ENCODE results near the gene ADAMTSL2. TPM values are rescaled to one million over a fixed set of nuclear protein-coding genes. Genes with fewer than 3 reads are reported as not detected.

The ADAMTSL2 gene
- total and polyA plus RNA-seq, 5 donors from 2014 or later: not detected

DNA sequence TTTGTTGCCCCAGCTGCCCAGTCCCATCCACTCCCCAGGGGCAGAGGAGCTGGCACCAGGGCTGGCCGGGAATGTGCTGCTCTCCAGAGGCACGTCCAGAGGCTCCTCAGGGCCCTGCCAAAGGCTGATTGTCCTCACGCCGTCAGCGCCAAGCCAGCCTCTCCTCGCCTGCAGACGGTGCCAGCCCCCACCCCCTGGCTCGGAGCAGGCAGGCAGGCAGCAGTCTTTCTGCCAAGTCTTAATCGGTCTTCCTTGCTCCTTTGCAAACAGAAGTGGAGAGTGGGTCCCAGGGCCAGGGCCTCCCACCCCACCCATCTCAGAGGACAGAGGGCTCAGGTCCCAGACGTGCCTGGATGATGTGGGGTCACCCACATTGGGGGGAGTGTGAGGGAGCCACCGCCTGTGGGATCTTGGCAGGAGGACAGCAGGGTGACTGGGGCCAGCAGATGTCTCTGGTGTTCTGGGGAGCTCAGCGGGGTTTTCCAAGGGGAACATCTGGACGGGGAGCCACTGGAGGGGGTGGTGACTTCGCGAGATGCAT, 38.4 kb downstream of the ADAMTSL2 start:
- Histone ChIP-seq H3K4me1 (ENCODE audit: control insufficient read depth, insufficient read depth, low read length, poor library complexity, severe bottlenecking) (no peaks in the 10 kb centered on the region), H3K4me3 (ENCODE audit: low read depth, low read length) (no peak overlapping the region), H3K27ac (ENCODE audit: insufficient read depth, low read length, poor library complexity, severe bottlenecking) (no peak overlapping the region), H3K9me3 (ENCODE audit: control insufficient read depth in 2 of 2, low read length in 2 of 2) (no peaks in the 10 kb centered on the region), H3K36me3 (ENCODE audit: control insufficient read depth, insufficient read depth, low read length) (no peaks in the 10 kb centered on the region), H3K27me3 (ENCODE audit: control insufficient read depth, insufficient read depth, low read length) (no peaks in the 10 kb centered on the region)
- Mint-ChIP-seq H3K27ac (no peak overlapping the region), H3K4me3 (no peak overlapping the region), H3K9me3 (no peaks in the 10 kb centered on the region), H3K27me3 (no peaks in the 10 kb centered on the region), H3K4me1 (peaks cover 0 to 8% (median 0%) of the 10 kb centered on the region in 4 donors), H3K36me3 (no peaks in the 10 kb centered on the region)
- no peak for DNase-seq
- ATAC-seq (ENCODE audit: low read depth in 2 of 2): no peak

DNA sequence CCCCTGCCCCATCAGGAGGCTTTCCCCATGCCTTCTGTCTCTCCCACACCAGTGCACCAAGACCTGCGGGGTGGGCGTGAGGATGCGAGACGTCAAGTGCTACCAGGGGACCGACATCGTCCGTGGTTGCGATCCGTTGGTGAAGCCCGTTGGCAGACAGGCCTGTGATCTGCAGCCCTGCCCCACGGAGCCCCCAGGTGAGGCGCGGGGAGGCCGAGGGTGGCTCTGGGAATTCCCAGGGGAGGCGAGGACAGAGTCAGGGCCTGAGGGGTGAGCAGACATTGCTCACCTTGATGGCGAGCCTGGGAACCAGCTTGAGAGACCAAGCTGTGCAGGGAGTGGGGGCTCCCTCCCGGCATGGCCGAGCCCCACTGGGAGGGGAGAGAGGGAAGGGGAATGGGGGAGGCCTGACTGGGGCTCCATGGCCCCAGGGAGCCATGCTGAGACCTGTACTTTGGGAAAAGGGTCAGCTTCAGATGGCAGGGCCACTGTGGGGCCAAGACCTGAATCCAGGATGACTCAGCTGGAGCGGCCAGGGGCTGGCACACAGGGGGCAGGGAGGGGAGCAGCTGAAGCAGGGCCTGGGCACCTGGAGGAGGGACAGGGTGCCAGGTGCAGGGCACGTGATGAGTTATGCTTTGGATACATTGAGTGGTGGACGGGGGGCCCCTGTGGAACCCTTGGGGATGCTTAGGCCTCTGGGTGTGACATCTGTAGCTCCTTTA, 39.4 kb downstream of the ADAMTSL2 start:
- Mint-ChIP-seq H3K9me3 (no peaks in the 10 kb centered on the region), H3K27ac (no peak overlapping the region), H3K4me3 (no peak overlapping the region), H3K27me3 (no peaks in the 10 kb centered on the region), H3K4me1 (peaks cover 0 to 8% (median 0%) of the 10 kb centered on the region in 4 donors), H3K36me3 (no peaks in the 10 kb centered on the region)
- Histone ChIP-seq H3K36me3 (ENCODE audit: control insufficient read depth, insufficient read depth, low read length) (no peaks in the 10 kb centered on the region), H3K4me1 (ENCODE audit: control insufficient read depth, insufficient read depth, low read length, poor library complexity, severe bottlenecking) (no peaks in the 10 kb centered on the region), H3K4me3 (ENCODE audit: low read depth, low read length) (no peak overlapping the region), H3K9me3 (ENCODE audit: control insufficient read depth in 2 of 2, low read length in 2 of 2) (no peaks in the 10 kb centered on the region), H3K27ac (ENCODE audit: insufficient read depth, low read length, poor library complexity, severe bottlenecking) (no peak overlapping the region), H3K27me3 (ENCODE audit: control insufficient read depth, insufficient read depth, low read length) (no peaks in the 10 kb centered on the region)
- ATAC-seq (ENCODE audit: low read depth in 2 of 2): no peak
- no peak for DNase-seq

DNA sequence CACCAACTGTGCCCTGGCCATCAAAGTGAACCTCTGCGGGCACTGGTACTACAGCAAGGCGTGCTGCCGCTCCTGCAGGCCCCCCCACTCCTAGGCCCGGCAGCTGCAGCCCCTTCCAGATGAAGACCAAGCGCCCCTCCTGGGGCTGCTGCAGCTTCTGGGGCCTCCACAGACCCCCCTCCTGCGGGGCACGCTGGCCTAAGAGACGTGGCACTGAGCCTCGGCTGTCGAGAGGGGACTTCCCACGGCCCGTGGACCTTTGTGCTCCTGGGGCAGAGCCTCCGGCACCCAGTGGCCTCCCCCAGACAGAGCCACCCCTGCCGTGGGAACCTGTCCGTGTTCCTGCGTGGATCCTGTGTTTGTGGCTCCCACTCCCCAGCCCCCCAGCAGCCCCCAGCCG, 40.3 kb downstream of the ADAMTSL2 start:
- Histone ChIP-seq H3K27me3 (ENCODE audit: control insufficient read depth, insufficient read depth, low read length) (no peaks in the 10 kb centered on the region), H3K4me3 (ENCODE audit: low read depth, low read length) (no peak overlapping the region), H3K4me1 (ENCODE audit: control insufficient read depth, insufficient read depth, low read length, poor library complexity, severe bottlenecking) (no peaks in the 10 kb centered on the region), H3K36me3 (ENCODE audit: control insufficient read depth, insufficient read depth, low read length) (no peaks in the 10 kb centered on the region), H3K9me3 (ENCODE audit: control insufficient read depth in 2 of 2, low read length in 2 of 2) (no peaks in the 10 kb centered on the region), H3K27ac (ENCODE audit: insufficient read depth, low read length, poor library complexity, severe bottlenecking) (no peak overlapping the region)
- Mint-ChIP-seq H3K9me3 (no peaks in the 10 kb centered on the region), H3K27ac (no peak overlapping the region), H3K4me3 (no peak overlapping the region), H3K4me1 (peaks cover 0 to 8% (median 0%) of the 10 kb centered on the region in 4 donors), H3K36me3 (no peaks in the 10 kb centered on the region), H3K27me3 (no peaks in the 10 kb centered on the region)
- DNase-seq (no peak), ATAC-seq (ENCODE audit: low read depth in 2 of 2) (no peak)

DNA sequence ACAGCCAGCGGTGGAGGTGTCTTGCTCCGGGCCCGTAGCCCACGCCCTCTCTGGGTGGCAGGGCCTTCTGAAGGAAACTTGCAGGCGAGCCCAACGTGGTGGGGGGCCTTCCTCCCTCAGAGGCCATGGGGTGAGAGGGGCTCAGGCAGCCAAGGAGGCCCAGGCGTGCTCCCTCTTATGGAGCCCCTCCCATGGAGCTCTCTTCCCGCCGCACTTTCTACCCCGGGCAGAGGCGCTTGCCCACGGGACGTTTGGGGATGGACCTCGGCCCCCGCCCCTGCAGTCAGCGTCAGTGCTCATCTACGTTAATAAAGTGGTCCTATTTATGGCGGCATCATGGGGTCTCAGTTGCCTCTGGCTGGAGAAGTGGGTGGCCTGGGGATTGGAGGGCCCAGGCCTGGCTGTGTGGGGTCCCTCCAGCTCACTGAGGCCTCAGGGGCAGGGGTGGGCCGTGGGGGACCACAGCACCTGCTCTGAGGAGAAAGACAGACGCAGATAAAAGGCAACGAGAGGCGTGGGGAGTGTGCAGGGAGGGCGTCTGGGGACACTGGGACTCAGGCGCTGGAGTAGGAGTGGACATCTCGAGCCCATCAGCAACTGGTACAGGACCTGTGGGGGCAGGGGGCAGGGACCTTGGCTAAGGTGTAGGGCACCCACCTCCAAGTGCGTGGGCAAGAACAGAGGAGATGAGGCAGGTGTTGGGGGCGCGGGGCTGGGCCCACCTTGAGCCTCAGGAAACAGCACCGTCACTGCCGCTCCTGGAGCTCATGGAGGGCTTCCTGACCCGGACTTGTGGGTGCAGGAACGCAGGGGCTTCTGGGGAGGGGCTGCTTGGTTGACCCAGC, 40.9 kb downstream of the ADAMTSL2 start:
- Mint-ChIP-seq H3K4me3 (no peak overlapping the region), H3K27ac (no peak overlapping the region), H3K9me3 (no peaks in the 10 kb centered on the region), H3K27me3 (peaks cover under 1% of the 10 kb centered on the region), H3K4me1 (peaks cover 0 to 8% (median 0%) of the 10 kb centered on the region in 4 donors), H3K36me3 (no peaks in the 10 kb centered on the region)
- Histone ChIP-seq H3K9me3 (ENCODE audit: control insufficient read depth in 2 of 2, low read length in 2 of 2) (no peaks in the 10 kb centered on the region), H3K4me1 (ENCODE audit: control insufficient read depth, insufficient read depth, low read length, poor library complexity, severe bottlenecking) (no peaks in the 10 kb centered on the region), H3K27ac (ENCODE audit: insufficient read depth, low read length, poor library complexity, severe bottlenecking) (no peak overlapping the region), H3K27me3 (ENCODE audit: control insufficient read depth, insufficient read depth, low read length) (no peaks in the 10 kb centered on the region), H3K36me3 (ENCODE audit: control insufficient read depth, insufficient read depth, low read length) (no peaks in the 10 kb centered on the region), H3K4me3 (ENCODE audit: low read depth, low read length) (no peak overlapping the region)
- DNase-seq (no peak), ATAC-seq (ENCODE audit: low read depth in 2 of 2) (no peak)

DNA sequence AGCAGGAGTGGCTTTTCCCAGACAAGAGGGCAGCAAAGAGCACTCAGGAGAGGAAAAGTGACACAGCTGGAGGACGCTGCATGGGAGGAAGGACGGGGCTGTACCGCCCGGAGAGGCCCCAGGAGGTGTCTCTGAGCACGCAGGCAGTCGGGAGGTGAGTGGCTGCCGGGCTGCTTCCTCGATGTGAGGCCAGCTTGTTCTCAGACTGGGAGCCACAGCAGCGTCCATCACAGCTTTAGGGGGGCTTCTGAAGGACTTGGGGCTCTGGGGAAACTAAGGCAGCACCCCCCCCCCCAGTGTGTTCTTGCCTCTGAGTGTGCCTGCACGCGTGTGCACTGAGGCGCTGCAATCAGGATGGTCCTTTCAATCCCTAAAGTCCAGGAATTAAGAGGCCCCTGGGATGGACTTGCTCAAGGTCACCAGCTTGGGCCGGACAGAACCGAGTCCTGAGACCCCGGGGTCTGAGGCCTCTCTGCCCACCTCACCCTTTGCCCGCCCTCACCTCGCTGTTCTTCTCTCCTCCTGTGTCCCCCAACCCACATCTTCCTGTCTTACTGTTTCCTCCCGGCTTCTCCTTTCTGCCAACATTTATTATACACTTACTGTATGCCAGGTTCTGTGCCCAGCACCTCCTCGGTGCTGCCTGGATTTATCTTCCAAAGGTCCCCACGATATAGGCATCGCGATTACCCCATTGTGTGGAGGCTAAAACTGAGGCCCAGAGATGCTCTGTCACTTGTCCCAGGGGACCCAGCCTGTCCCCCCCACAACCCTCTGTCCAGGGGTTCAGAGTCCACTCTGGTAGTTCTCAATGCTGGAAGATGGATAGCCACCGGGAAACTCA, 41.7 kb downstream of the ADAMTSL2 start:
- no peaks in the 10 kb centered on the region for H3K9me3 Mint-ChIP-seq
- Histone ChIP-seq H3K4me1 (ENCODE audit: control insufficient read depth, insufficient read depth, low read length, poor library complexity, severe bottlenecking) (no peaks in the 10 kb centered on the region), H3K4me3 (ENCODE audit: low read depth, low read length) (no peak overlapping the region), H3K27me3 (ENCODE audit: control insufficient read depth, insufficient read depth, low read length) (no peaks in the 10 kb centered on the region), H3K9me3 (ENCODE audit: control insufficient read depth in 2 of 2, low read length in 2 of 2) (no peaks in the 10 kb centered on the region), H3K27ac (ENCODE audit: insufficient read depth, low read length, poor library complexity, severe bottlenecking) (no peak overlapping the region), H3K36me3 (ENCODE audit: control insufficient read depth, insufficient read depth, low read length) (no peaks in the 10 kb centered on the region)
- peaks cover 0 to 8% (median 0%) of the 10 kb centered on the region in 4 donors for H3K4me1 Mint-ChIP-seq
- no peak overlapping the region for H3K27ac Mint-ChIP-seq
- peaks cover 4% of the 10 kb centered on the region for H3K27me3 Mint-ChIP-seq
- no peak for ATAC-seq (ENCODE audit: low read depth in 2 of 2)
- DNase-seq: no peak
- no peak overlapping the region for H3K4me3 Mint-ChIP-seq
- no peaks in the 10 kb centered on the region for H3K36me3 Mint-ChIP-seq

DNA sequence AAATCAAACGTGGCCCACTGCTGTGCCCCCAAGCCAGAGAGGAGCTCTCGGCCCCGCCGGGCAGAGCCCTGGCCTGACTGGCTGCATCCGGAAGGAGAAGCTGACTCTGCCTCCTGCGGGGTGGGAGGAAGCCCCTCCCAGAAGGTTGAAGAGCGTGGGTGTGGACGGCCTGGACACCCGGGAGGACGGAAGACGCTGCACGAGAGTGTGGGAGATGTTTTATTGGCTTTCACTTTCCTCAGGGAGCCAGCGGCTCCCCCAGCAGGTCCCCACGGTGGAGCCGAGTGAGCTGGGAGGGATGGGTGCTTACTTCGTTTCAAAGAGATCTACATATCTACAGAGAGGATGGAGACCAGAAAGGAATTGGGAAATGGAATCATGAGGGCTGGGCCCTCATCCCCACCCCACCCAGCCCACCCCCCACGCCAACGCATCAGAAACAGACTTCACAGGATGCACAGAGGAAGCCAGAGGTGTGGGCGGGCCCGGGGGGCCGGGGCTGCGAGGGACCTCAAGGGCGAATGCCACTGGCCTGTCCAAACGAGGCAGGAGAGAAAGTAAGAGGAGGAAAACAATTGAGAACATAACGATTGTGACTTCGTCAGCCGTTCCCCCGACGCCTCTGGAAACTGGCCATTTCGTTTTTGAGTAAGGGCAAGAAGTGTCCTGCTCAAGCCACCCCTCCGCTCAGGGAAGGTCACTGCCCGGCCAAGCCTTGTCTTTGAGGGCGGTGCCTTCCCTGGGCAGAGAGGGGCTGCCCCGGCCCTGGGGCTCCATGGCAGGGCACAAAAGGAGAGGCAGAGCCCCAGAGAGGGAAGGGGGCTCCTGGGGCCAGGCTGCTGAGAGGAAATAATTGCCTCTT, 42.6 kb downstream of the ADAMTSL2 start:
- peaks cover 4% of the 10 kb centered on the region for H3K27me3 Mint-ChIP-seq
- no peaks in the 10 kb centered on the region for H3K9me3 Mint-ChIP-seq
- no peaks in the 10 kb centered on the region for H3K36me3 Mint-ChIP-seq
- Histone ChIP-seq H3K9me3 (ENCODE audit: control insufficient read depth in 2 of 2, low read length in 2 of 2) (no peaks in the 10 kb centered on the region), H3K27ac (ENCODE audit: insufficient read depth, low read length, poor library complexity, severe bottlenecking) (no peak overlapping the region), H3K27me3 (ENCODE audit: control insufficient read depth, insufficient read depth, low read length) (no peaks in the 10 kb centered on the region), H3K4me1 (ENCODE audit: control insufficient read depth, insufficient read depth, low read length, poor library complexity, severe bottlenecking) (no peaks in the 10 kb centered on the region), H3K4me3 (ENCODE audit: low read depth, low read length) (no peak overlapping the region), H3K36me3 (ENCODE audit: control insufficient read depth, insufficient read depth, low read length) (no peaks in the 10 kb centered on the region)
- no peak overlapping the region for H3K27ac Mint-ChIP-seq
- ATAC-seq (ENCODE audit: low read depth in 2 of 2) (no peak), DNase-seq (no peak)
- H3K4me3 Mint-ChIP-seq: no peak overlapping the region
- H3K4me1 Mint-ChIP-seq: peaks cover 0 to 8% (median 0%) of the 10 kb centered on the region in 4 donors

DNA sequence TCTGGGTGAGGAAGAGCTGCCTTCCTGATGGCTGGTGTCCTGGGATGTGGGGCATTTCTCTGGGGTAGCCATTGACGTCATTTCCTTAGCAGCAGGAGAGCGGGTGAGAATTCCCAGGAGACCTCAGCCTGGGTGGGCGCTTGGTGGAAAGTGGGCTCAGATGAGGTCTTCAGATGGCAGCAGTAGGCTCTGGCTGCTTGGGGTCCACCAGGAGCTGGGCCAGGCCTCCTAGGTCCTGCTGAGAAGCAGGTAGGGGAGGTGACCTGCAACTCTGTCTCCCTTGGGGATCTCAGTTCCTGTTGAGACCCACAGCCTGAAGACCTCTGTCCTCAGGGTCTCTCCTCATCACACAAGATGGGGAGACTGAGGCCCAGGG, 43.2 kb downstream of the ADAMTSL2 start:
- Mint-ChIP-seq H3K36me3 (no peaks in the 10 kb centered on the region), H3K27me3 (peaks cover 4% of the 10 kb centered on the region), H3K4me3 (no peak overlapping the region), H3K9me3 (no peaks in the 10 kb centered on the region), H3K4me1 (peaks cover 0 to 8% (median 0%) of the 10 kb centered on the region in 4 donors), H3K27ac (no peak overlapping the region)
- Histone ChIP-seq H3K9me3 (ENCODE audit: control insufficient read depth in 2 of 2, low read length in 2 of 2) (no peaks in the 10 kb centered on the region), H3K4me1 (ENCODE audit: control insufficient read depth, insufficient read depth, low read length, poor library complexity, severe bottlenecking) (no peaks in the 10 kb centered on the region), H3K4me3 (ENCODE audit: low read depth, low read length) (no peak overlapping the region), H3K27ac (ENCODE audit: insufficient read depth, low read length, poor library complexity, severe bottlenecking) (no peak overlapping the region), H3K36me3 (ENCODE audit: control insufficient read depth, insufficient read depth, low read length) (no peaks in the 10 kb centered on the region), H3K27me3 (ENCODE audit: control insufficient read depth, insufficient read depth, low read length) (no peaks in the 10 kb centered on the region)
- DNase-seq (no peak), ATAC-seq (ENCODE audit: low read depth in 2 of 2) (no peak)

Data from CD4-positive, CD25-positive, alpha-beta regulatory T cell (primary cell).